ENCODE results near the gene SHANK1.
"Not testable (repeated sequence)": the region's sequence is repeated elsewhere in the genome, so short reads cannot be mapped to it uniquely, and the experiment has no call there.

- TF ChIP-seq CTCF (IDR thresholded peaks at IDR 0.05; ENCODE audit: insufficient read depth, low read length, poor library complexity, severe bottlenecking); EZH2phosphoT487 (conservative IDR thresholded peaks at IDR 0.05; ENCODE audit: low read length): not testable (repeated sequence)
These were observed 106.8 kb downstream of the SHANK1 start for GRCh38 chr19:50612504-50613404.

All from SU-DHL-6 (cell line).